ENCODE results near the gene POU2F3. TPM values are rescaled to one million over a fixed set of nuclear protein-coding genes. Genes with fewer than 3 reads are reported as not detected.

POU2F3 gene
- total RNA-seq, 4 donors from 2014 or later = 1.1 to 2.9 (median 1.5) TPM; not detected in 1

DNA sequence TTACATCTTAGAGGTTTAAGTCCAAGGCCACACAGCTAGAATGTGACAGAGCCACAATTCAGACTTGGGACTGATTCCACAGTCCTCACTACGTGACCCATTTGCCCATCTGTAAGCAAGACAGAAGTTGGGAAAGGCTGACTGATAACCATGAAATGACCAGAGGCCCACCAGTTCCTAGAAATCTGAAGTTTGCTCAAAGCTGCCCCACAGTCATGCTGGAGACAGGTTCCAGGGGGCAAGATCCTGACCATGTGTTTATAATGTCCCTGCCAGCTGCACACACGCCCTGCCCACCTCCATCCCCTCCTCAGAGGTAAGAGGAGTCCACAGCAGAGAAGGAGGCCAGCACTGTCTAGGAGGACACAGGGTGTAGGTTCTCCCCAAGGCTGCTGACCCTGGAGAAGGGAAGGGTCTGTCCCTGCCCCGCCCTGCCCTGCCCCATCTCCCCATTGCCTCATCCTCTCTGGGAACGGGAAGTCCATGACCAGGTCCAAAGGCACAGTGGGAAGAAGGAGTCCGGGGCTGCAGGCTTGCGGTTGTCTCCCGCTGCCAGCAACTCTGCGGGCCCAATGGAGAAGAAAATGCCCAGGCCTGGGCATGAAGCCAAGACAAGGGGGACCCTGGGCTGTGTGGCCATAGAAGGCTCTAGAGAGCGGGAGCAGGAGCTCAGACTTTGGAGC is 41.0 kb upstream of the POU2F3 start:
- no peak overlapping the region for H3K27ac ChIP-seq
- WGBS, 2 donors = 92 to 100% methylated on average over 2 to 3 of the region's 9 CpGs
- no peaks in the 10 kb centered on the region for H3K9me3 ChIP-seq
- peaks cover 0 to 15% (median 0%) of the 10 kb centered on the region in 3 donors for H3K4me1 ChIP-seq
- no peak overlapping the region for H3K4me3 ChIP-seq
- no peaks in the 10 kb centered on the region for H3K27me3 ChIP-seq
- intact Hi-C loops (cut with DNase I) = loop anchor here (5.0 kb wide), 1 partner anchor 382 kb away; no protein-coding TSS in a partner anchor
- DNase-seq = no peak
- H3K36me3 ChIP-seq = no peaks in the 10 kb centered on the region
- TF ChIP-seq, protein P1, sequence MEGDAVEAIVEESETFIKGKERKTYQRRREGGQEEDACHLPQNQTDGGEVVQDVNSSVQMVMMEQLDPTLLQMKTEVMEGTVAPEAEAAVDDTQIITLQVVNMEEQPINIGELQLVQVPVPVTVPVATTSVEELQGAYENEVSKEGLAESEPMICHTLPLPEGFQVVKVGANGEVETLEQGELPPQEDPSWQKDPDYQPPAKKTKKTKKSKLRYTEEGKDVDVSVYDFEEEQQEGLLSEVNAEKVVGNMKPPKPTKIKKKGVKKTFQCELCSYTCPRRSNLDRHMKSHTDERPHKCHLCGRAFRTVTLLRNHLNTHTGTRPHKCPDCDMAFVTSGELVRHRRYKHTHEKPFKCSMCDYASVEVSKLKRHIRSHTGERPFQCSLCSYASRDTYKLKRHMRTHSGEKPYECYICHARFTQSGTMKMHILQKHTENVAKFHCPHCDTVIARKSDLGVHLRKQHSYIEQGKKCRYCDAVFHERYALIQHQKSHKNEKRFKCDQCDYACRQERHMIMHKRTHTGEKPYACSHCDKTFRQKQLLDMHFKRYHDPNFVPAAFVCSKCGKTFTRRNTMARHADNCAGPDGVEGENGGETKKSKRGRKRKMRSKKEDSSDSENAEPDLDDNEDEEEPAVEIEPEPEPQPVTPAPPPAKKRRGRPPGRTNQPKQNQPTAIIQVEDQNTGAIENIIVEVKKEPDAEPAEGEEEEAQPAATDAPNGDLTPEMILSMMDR (IDR thresholded peaks at IDR 0.05) = no peak
- TF ChIP-seq POLR2A (IDR thresholded peaks at IDR 0.05) = no peak

DNA sequence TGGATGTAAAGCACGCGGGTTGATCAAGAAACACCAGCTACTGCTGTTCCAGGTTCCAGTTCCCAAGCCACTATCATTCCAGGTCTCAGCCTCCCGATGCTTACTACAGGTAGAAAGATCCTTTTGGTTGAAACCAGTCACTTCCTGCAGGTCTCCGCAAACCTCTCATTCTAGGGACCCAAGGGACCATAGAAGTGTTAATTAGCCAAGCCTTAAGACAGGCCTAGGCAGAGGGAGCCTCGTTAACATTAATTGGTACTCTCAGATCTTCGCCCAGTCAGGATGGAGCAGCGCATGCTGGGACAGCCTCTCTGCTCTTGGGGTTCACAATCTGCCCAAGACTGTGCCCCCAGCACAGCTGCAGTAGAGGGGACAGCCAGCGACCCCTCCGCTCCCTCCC is 40.3 kb upstream of the POU2F3 start:
- H3K9me3 ChIP-seq = no peaks in the 10 kb centered on the region
- DNase-seq = no peak

DNA sequence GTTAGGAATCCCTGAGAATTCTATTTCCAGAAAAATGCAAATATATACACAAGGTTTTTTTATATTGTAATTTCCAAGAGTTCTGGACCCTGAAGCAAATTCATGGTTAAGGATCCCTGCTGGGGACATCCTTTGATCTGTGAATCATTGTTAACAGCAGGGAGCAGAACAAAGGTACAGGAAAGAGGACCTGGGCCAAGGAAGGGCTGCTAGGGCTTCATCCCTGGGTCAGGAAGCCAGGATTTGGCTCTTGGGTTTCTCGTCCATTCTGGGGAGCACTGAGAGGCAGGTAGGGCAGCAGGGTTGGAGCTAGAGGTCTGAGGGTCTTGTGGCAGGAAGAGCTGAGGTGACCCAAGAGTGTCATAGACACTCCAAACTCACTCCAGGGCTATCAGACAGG is 39.3 kb upstream of the POU2F3 start:
- intact Hi-C loops (cut with DNase I) = no loop called here
- H3K27me3 ChIP-seq = no peaks in the 10 kb centered on the region
- DNase-seq = no peak
- H3K4me1 ChIP-seq = peaks cover 0 to 25% (median 5%) of the 10 kb centered on the region in 3 donors
- H3K36me3 ChIP-seq = no peaks in the 10 kb centered on the region
- WGBS, 2 donors = 88% methylated on average over 1 of the region's 1 CpG; no CpG with 5 or more reads in 1 of the 2 donors
- H3K4me3 ChIP-seq = no peak overlapping the region
- H3K27ac ChIP-seq = no peak overlapping the region
- no peaks in the 10 kb centered on the region for H3K9me3 ChIP-seq
- TF ChIP-seq, protein P1 (IDR thresholded peaks at IDR 0.05) = no peak
- TF ChIP-seq POLR2A (IDR thresholded peaks at IDR 0.05) = no peak

More for the DNA sequence above, 40.3 kb upstream of the POU2F3 start:
- no peaks in the 10 kb centered on the region for H3K27me3 ChIP-seq
- WGBS, 2 donors = 87 to 100% methylated on average over 3 to 6 of the region's 9 CpGs
- TF ChIP-seq, protein P1 (IDR thresholded peaks at IDR 0.05) = no peak
- TF ChIP-seq POLR2A (IDR thresholded peaks at IDR 0.05) = no peak
- no peaks in the 10 kb centered on the region for H3K36me3 ChIP-seq
- peaks cover 0 to 15% (median 0%) of the 10 kb centered on the region in 3 donors for H3K4me1 ChIP-seq
- intact Hi-C loops (cut with DNase I) = loop anchor here (5.0 kb wide), 1 partner anchor 382 kb away; no protein-coding TSS in a partner anchor
- no peak overlapping the region for H3K27ac ChIP-seq
- H3K4me3 ChIP-seq = no peak overlapping the region

DNA sequence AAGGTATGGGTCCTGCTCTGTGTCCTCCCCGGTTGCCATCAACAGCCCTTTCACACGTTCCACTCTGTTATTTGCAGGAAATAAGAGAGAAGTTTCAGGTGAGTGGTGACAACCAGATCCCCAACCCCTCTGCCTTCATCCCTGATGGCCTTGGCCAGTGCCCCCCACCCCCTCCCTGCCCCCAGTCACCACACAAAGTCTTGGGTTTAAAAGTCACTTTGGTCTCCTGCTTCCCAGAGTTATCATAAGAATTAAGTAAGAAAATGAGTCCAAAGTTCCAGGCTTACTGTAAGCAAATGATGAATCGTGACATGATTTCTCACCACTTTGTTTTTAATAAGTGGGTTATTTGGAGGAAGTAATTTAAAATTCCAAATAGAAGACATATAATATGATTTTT is 38.3 kb upstream of the POU2F3 start:
- H3K36me3 ChIP-seq = no peaks in the 10 kb centered on the region
- no peak for TF ChIP-seq POLR2A (IDR thresholded peaks at IDR 0.05)
- TF ChIP-seq, protein P1 (IDR thresholded peaks at IDR 0.05) = no peak
- H3K9me3 ChIP-seq = no peaks in the 10 kb centered on the region
- intact Hi-C loops (cut with DNase I) = no loop called here
- H3K27ac ChIP-seq = no peak overlapping the region
- H3K27me3 ChIP-seq = no peaks in the 10 kb centered on the region
- no peak for DNase-seq
- WGBS, 2 donors = 54 to 68% methylated on average over 3 of the region's 3 CpGs
- peaks cover 0 to 30% (median 5%) of the 10 kb centered on the region in 3 donors for H3K4me1 ChIP-seq
- H3K4me3 ChIP-seq = no peak overlapping the region

DNA sequence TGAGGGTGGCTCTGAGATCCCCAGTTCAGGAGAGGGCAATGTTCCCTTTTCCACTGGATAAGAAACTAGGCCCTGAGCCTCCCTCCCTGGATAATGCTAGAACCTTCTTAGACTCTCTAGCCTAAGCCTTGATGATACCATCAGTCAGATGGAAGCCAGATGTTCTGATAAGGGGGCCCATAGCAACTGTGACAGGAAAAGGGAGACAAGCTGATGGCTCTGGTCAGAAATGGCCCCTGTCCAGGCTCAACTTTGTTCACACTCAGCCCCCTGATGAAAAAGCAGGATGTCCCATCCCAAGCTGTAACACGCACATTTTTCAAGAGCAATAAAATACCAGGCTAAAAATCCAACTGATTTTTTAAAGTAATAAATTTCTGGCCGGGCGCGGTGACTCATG is 36.3 kb upstream of the POU2F3 start:
- Histone ChIP-seq H3K4me3 (no peak overlapping the region), H3K27me3 (no peaks in the 10 kb centered on the region)

More for the DNA sequence above, 36.3 kb upstream of the POU2F3 start:
- WGBS, 2 donors = 69 to 80% methylated on average over 3 of the region's 4 CpGs
- Histone ChIP-seq H3K36me3 (no peaks in the 10 kb centered on the region), H3K9me3 (no peaks in the 10 kb centered on the region), H3K27ac (no peak overlapping the region), H3K4me1 (peaks cover 9 to 36% (median 12%) of the 10 kb centered on the region in 3 donors)
- no peak for TF ChIP-seq POLR2A (IDR thresholded peaks at IDR 0.05)
- TF ChIP-seq, protein P1 (IDR thresholded peaks at IDR 0.05) = no peak
- intact Hi-C loops (cut with DNase I) = no loop called here
- DNase-seq = no peak

Data from esophagus squamous epithelium (tissue), 5 donors.